CD4-positive, alpha-beta T cell treated with Interleukin-4 for 4 hours (primary cell): ENCODE results near the gene TET2.

Experiments used
- DNase-seq: peaks from one replicate; pipeline ENCODE4 v3.0.0-alpha.2; 2020

TET2 gene

DNA sequence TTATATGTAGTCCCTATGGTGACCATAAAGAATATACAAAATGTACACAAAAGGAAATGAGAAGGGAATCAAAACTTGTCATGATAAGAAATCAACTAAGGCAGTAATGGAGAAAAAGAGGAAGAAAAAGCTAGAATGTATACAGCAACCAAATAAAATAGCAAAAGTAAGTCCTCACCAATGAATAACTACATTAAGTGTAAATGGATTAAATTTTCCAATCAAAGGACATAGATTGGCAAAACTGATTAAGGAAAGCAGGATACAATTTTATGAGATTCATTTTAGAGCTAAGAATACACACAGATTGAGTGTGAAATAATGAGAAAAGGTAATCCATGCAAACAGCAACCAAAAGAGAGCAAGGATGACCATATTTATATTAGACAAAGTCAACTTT lies 157.4 kb downstream of the TET2 start:
- no peak for DNase-seq

DNA sequence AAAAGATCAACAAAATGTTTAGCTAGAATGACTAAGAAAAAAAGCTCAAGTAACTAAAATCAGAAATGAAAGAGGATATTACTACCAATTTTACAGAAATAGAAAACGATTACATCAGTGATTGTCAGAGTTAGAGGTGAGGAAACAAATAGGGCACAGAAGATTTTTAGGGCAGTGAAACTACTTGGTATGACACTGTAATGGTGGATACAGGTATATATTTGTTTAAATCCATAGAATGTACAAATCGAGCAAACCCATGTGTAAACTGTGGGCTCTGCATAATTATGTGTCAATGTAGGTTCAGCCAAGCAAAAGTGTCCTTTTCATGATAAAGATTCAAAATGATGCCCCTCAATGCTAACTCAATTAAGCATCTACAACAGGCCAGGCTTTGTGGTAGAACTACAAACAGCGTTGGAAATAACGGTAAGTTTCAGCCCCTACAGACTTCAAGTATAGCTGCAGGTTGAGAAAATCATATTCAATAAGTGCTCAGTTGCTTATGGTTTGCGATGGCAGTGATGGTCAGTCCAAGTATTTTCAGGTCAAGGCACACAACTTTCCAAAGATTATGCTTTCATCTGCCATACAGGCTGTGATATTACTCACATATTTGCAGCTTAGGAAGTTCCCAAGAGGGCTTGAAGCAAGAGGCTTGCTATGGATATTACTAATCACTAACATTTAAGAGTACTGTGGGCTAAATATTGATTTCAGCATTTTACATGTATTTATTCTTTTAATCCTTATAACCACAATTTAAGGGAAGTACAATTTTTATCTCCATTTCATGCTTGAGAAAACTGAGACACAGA lies 158.6 kb downstream of the TET2 start:
- no peak for DNase-seq

DNA sequence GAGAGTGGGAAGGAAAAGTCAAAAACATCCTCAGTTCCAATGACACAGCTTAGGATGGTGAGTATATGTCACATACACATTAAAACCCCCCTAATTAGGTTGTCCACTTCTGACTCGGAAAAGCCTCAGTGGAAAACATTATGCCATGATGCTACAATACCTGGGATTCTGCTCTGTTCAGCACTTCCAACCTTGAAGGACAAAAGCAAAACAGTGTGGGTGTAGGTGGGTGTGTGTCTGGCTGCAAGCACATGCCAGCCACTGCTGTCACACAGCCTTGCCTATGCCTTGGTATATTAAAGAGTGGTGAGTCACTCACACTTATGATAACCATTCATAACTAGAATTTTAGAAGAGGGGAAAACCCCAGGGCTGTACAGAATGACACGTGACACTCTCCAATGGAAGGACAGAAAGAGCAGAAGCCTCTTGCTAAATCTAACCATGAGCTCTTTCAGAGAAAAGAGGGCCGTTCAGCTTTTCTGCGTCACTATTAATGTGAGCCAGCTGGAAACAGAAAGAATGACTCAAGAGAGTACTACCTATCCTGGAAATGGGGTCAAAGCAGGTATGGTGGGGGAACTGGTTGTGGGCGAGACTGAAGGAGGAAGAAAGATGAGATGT lies 159.6 kb downstream of the TET2 start:
- DNase-seq: peak; percentile 42

DNA sequence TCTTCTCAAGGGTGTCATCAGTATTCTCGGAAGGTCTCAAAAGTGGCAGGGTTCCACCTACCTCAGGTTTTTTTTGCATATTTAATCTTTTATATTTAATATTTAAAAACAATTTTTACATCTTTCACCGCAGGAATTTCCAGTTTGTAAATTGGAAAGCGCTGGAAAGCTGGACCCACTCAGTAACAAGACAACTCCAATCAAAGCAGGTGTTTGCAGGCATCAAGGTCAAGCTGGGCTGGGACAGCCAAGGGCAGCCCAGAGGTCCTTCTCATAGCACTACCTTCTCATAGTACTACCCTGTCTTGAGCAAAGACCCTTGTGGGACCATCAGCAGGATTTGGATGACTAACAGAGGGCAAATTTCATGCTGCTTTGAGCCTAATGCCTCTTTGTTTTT lies 160.1 kb downstream of the TET2 start:
- DNase-seq: no peak

DNA sequence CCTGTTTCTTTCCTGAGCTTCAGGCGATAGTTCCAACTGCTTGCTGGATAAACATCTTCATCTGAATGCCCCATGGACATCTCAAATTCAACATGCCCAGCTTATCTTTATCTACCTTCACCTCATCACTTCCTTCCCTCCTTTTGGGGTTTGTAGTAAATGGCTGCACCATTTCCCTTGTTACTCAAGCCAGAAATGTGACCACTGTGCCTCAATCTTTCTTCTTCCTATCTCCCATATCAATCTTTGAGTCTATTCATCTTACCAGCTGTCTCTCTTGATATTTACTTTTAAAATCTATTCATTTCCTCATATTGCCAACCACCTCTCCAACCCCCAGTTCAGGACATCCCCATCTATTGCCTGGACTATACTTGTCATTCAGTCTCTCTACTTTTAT lies 171.8 kb downstream of the TET2 start:
- DNase-seq: no peak

DNA sequence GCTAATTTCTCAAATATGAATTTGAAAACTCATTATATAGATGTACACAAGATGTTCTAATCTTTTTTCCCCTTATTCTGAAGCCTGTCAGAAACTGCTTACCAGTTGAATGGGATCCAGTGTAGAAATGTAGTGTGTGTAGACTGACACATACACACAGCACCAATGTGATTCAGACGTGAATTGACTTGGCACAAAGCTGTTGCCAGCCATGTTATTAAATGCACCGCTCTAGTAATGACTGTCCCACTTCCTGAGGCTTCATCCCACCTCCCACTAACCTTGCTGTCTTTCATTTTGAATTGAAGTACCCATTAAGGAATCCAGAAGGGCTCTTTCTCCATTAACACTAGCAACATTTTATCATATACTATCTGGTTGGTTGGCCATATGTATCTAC lies 180.5 kb downstream of the TET2 start:
- no peak for DNase-seq

DNA sequence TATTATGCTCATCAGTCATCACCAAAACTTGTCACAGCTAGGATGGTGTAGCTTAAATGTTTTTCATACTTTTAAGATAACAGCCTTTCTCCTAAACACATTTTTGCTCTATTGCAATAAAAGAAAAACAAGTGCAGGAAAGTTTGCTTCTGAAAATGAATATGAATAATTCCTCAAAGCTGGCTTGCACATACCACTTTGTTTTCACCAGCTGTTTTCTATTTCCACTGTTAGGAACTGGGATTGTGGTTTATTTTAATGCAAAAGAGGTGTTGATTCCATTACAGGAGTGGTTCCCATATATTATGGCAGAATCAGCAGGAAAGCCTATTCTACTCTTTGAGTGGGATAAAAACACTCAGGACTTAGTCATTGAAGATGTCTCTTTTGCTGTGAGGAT lies 181.3 kb downstream of the TET2 start:
- no peak for DNase-seq

DNA sequence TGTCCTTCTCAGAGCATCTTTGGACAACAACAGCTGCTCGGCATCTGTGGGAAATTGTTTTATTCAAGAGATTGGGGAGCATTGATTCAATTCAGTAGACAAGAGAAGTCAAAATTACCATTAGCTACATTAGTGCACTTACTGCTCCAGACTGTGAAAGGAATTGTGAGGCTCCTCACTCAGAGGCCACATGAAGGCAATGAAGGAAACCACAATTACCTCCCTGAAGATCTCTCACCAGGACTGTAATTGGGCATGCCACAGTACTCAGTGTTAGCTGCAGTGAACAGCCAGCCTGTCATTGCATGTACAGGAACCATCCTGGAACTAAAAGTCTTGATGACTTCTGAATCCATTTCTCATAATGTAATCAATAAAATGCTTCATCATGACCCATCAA lies 182.4 kb downstream of the TET2 start:
- DNase-seq: no peak
